HG03196 (cell line): ENCODE results near the gene NDUFA8.
A peak's percentile ranks its signal among the peaks of the same experiment; 100 is the strongest.

ENCODE experiments used
- ATAC-seq: cut with Tn5 transposase; IDR thresholded peaks from one replicate; pipeline ENCODE4 v1.9.1; 2021; ENCODE audit not compliant: unreplicated experiment

NDUFA8 gene

GRCh38 chr9:122186301-122186700, 26.7 kb upstream of the NDUFA8 start:
- ATAC-seq = no peak

GRCh38 chr9:122184551-122184950, 25.0 kb upstream of the NDUFA8 start:
- no peak for ATAC-seq

GRCh38 chr9:122183501-122183900, 23.9 kb upstream of the NDUFA8 start:
- ATAC-seq = no peak

- no peak for ATAC-seq
Observed at GRCh38 chr9:122180633-122181032, 21.1 kb upstream of the NDUFA8 start.

- no peak for ATAC-seq
Observed at GRCh38 chr9:122179690-122180074, 20.1 kb upstream of the NDUFA8 start.

- ATAC-seq = no peak
Observed at GRCh38 chr9:122179054-122179689, 19.6 kb upstream of the NDUFA8 start.

GRCh38 chr9:122176916-122177315, 17.3 kb upstream of the NDUFA8 start:
- ATAC-seq = no peak

- no peak for ATAC-seq
Observed at GRCh38 chr9:122173670-122174069, 14.1 kb upstream of the NDUFA8 start.

- no peak for ATAC-seq
Observed at GRCh38 chr9:122172131-122172530, 12.6 kb upstream of the NDUFA8 start.

GRCh38 chr9:122168356-122168755, 8.8 kb upstream of the NDUFA8 start:
- no peak for ATAC-seq

- no peak for ATAC-seq
Observed at GRCh38 chr9:122164286-122164685, 4.7 kb upstream of the NDUFA8 start.

- no peak for ATAC-seq
Observed at GRCh38 chr9:122162415-122162814, 2.8 kb upstream of the NDUFA8 start.

- peak; percentile 5 for ATAC-seq
Observed at GRCh38 chr9:122159925-122160246, 307 bp upstream of the NDUFA8 start.

- no peak for ATAC-seq
Observed at GRCh38 chr9:122158202-122158601, 1.4 kb downstream of the NDUFA8 start.

GRCh38 chr9:122155796-122156195, 3.8 kb downstream of the NDUFA8 start:
- no peak for ATAC-seq

- ATAC-seq = no peak
Observed at GRCh38 chr9:122151267-122151828, 8.2 kb downstream of the NDUFA8 start.

GRCh38 chr9:122145592-122145863, 14.1 kb downstream of the NDUFA8 start:
- no peak for ATAC-seq

- ATAC-seq = no peak
Observed at GRCh38 chr9:122144836-122145591, 14.6 kb downstream of the NDUFA8 start.

GRCh38 chr9:122143876-122144405, 15.6 kb downstream of the NDUFA8 start:
- ATAC-seq = no peak

GRCh38 chr9:122143296-122143695, 16.3 kb downstream of the NDUFA8 start:
- ATAC-seq = no peak

GRCh38 chr9:122141671-122142070, 17.9 kb downstream of the NDUFA8 start:
- ATAC-seq = no peak

- ATAC-seq = no peak
Observed at GRCh38 chr9:122140368-122141193, 19.0 kb downstream of the NDUFA8 start.
